Loucy (cell line): ENCODE measurements around the gene MRTFA.

Experiments used
- H2AFZ ChIP-seq: fragments of 200-600 bp; sonication (generic); 2 replicates; pipeline ENCODE4 v1.6.0; 2016; ENCODE audit warnings: antibody characterized with exemption, mild to moderate bottlenecking, low read length, moderate library complexity
- H3F3A ChIP-seq: fragments of 200-600 bp; 2 replicates; pipeline ENCODE4 v1.6.0; 2016; ENCODE audit warnings: antibody characterized with exemption, low read depth, mild to moderate bottlenecking
- H3K27me3 ChIP-seq: fragments of 200-600 bp; sonication (generic); 2 replicates; pipeline ENCODE4 v1.6.1; 2014; ENCODE audit warnings: low read length, mild to moderate bottlenecking; ENCODE audit not compliant: insufficient read depth, poor library complexity, severe bottlenecking
- H3K36me3 ChIP-seq: fragments of 200-600 bp; sonication (generic); 2 replicates; pipeline ENCODE4 v1.6.1; 2016; ENCODE audit warnings: low read length; ENCODE audit not compliant: insufficient read depth
- H3K4me1 ChIP-seq: fragments of 200-600 bp; sonication (generic); 2 replicates; pipeline ENCODE4 v1.5.1; 2014; ENCODE audit warnings: low read length, mild to moderate bottlenecking; ENCODE audit not compliant: insufficient read depth, poor library complexity, severe bottlenecking
- H3K4me2 ChIP-seq: fragments of 200-600 bp; sonication (generic); 2 replicates; pipeline ENCODE4 v1.6.0; 2014; ENCODE audit warnings: antibody characterized with exemption, low read length, low read depth, mild to moderate bottlenecking; ENCODE audit not compliant: poor library complexity, severe bottlenecking
- H3K4me3 ChIP-seq: fragments of 200-600 bp; sonication (generic); 2 replicates; pipeline ENCODE4 v1.5.1; 2014; ENCODE audit warnings: low read length, mild to moderate bottlenecking, mixed read lengths; ENCODE audit not compliant: poor library complexity, severe bottlenecking
- H3K79me2 ChIP-seq: fragments of 200-600 bp; sonication (generic); 2 replicates; pipeline ENCODE4 v1.6.1; 2014; ENCODE audit warnings: low read length; ENCODE audit not compliant: insufficient read depth
- H3K9ac ChIP-seq: fragments of 200-600 bp; sonication (generic); 2 replicates; pipeline ENCODE4 v1.6.0; 2014; ENCODE audit warnings: mild to moderate bottlenecking, low read depth, low read length, moderate library complexity; ENCODE audit not compliant: poor library complexity, severe bottlenecking
- H3K9me2 ChIP-seq: fragments of 200-600 bp; sonication (generic); replicated peaks from 2 replicates; pipeline ENCODE4 v1.6.1; 2016; ENCODE audit warnings: low read depth, low read length, mixed read lengths
- H3K9me3 ChIP-seq: fragments of 200-600 bp; sonication (generic); 2 replicates; pipeline ENCODE4 v1.6.1; 2014; ENCODE audit warnings: mild to moderate bottlenecking, antibody characterized with exemption, low read length, low read depth; ENCODE audit not compliant: insufficient read depth
- H4K20me1 ChIP-seq: fragments of 200-600 bp; sonication (generic); 2 replicates; pipeline ENCODE4 v1.6.0; 2014; ENCODE audit warnings: antibody characterized with exemption, low read length, mild to moderate bottlenecking; ENCODE audit not compliant: insufficient read depth, poor library complexity, severe bottlenecking
- CTCF ChIP-seq: fragments of 200-600 bp; sonication (generic); conservative IDR thresholded peaks from 2 replicates; pipeline ENCODE4 v1.5.1; 2014; ENCODE audit warnings: mild to moderate bottlenecking, antibody characterized with exemption, low read length
- EZH2phosphoT487 ChIP-seq: fragments of 200-600 bp; IDR thresholded peaks from 2 replicates; pipeline ENCODE4 v1.6.1; 2018; ENCODE audit warnings: antibody characterized with exemption, mild to moderate bottlenecking, moderate library complexity, borderline replicate concordance

MRTFA gene

GRCh38 chr22:40529821-40530220 is 106.7 kb downstream of the MRTFA start:
- H3K9me3 ChIP-seq, result no peaks in the 10 kb centered on the region
- H3K79me2 ChIP-seq, result peaks cover 36% of the 10 kb centered on the region
- no peak overlapping the region for H3K9ac ChIP-seq
- H3F3A ChIP-seq, result peaks cover 9% of the 10 kb centered on the region; the same call in 1 of the 2 replicates
- no peak overlapping the region for H2AFZ ChIP-seq
- H4K20me1 ChIP-seq, result peaks cover 12% of the 10 kb centered on the region
- no peak overlapping the region for H3K4me2 ChIP-seq
- peaks cover 39% of the 10 kb centered on the region for H3K4me1 ChIP-seq
- no peak for TF ChIP-seq EZH2phosphoT487
- TF ChIP-seq CTCF, result no peak
- no peak overlapping the region for H3K4me3 ChIP-seq
- no peaks in the 10 kb centered on the region for H3K9me2 ChIP-seq
- no peaks in the 10 kb centered on the region for H3K27me3 ChIP-seq
- H3K36me3 ChIP-seq, result no peaks in the 10 kb centered on the region

GRCh38 chr22:40526960-40527359 is 109.6 kb downstream of the MRTFA start:
- H3K27me3 ChIP-seq, result no peaks in the 10 kb centered on the region
- H3K36me3 ChIP-seq, result no peaks in the 10 kb centered on the region
- no peaks in the 10 kb centered on the region for H3F3A ChIP-seq
- TF ChIP-seq CTCF (no peak), EZH2phosphoT487 (no peak)
- H3K4me1 ChIP-seq, result peaks cover 13% of the 10 kb centered on the region
- peaks cover 38% of the 10 kb centered on the region; the same call in 1 of the 2 replicates for H3K79me2 ChIP-seq
- peaks cover 4% of the 10 kb centered on the region for H4K20me1 ChIP-seq
- no peak overlapping the region for H3K9ac ChIP-seq
- no peak overlapping the region for H3K4me3 ChIP-seq
- no peaks in the 10 kb centered on the region for H3K9me3 ChIP-seq
- no peak overlapping the region for H3K4me2 ChIP-seq
- no peak overlapping the region for H2AFZ ChIP-seq
- H3K9me2 ChIP-seq, result no peaks in the 10 kb centered on the region

GRCh38 chr22:40525250-40525884 is 111.2 kb downstream of the MRTFA start:
- Histone ChIP-seq H3K4me2 (no peak overlapping the region), H3K36me3 (no peaks in the 10 kb centered on the region), H3K9me3 (no peaks in the 10 kb centered on the region), H3K9ac (no peak overlapping the region), H3K4me3 (no peak overlapping the region), H2AFZ (no peak overlapping the region), H3K9me2 (no peaks in the 10 kb centered on the region), H4K20me1 (peaks cover 4% of the 10 kb centered on the region), H3F3A (no peaks in the 10 kb centered on the region), H3K79me2 (peaks cover 23% of the 10 kb centered on the region; the same call in 1 of the 2 replicates), H3K27me3 (no peaks in the 10 kb centered on the region), H3K4me1 (no peaks in the 10 kb centered on the region)
- peak; percentile 79 for TF ChIP-seq CTCF
- TF ChIP-seq EZH2phosphoT487, result no peak
